ENCODE measurements around the gene KRTAP3-1.
"Not testable (repeated sequence)": the region's sequence is repeated elsewhere in the genome, so short reads cannot be mapped to it uniquely, and the experiment has no call there.

KRTAP3-1 gene

DNA sequence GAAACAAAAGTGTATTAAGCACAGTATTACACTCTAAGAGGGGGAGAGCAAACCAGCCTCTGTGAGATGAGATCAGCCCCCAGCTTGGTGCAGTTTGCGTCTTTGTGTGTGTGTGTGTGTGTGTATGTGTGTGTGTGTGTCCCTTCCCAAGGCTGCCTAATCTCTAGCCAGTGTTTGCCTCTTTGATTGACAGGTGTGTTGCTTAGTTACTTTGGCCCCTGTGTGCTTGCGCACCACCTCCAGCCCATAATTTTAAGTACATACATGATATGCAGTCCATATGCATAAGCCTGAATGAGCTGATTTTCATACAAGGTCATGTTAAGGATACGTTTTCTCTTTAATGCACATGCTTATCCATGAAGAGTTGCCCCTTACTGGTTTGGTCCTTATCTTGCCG lies 7.1 kb downstream of the KRTAP3-1 start:
- Histone ChIP-seq H3K4me2 (no peak overlapping the region), H4K20me1 (no peaks in the 10 kb centered on the region), H3K9ac (no peak overlapping the region), H3K27ac (no peak overlapping the region), H3K27me3 (no peaks in the 10 kb centered on the region), H3K9me3 (no peaks in the 10 kb centered on the region), H3K4me1 (no peaks in the 10 kb centered on the region), H3K36me3 (no peaks in the 10 kb centered on the region), H3K4me3 (no peak overlapping the region)
- TF ChIP-seq Cebpa-rat (IDR thresholded peaks at IDR 0.05), result no peak

- not testable (repeated sequence) for H3K4me3 ChIP-seq, H3K9ac ChIP-seq, H3K36me3 ChIP-seq, H3K4me2 ChIP-seq, H3K27me3 ChIP-seq, H3K27ac ChIP-seq, H3K4me1 ChIP-seq, H3K9me3 ChIP-seq, H4K20me1 ChIP-seq
Measured at GRCh38 chr17:40999563-40999962, 9.4 kb downstream of the KRTAP3-1 start, which contains the start of gene KRTAP3-2. TSS of gene KRTAP3-2 (minus strand) at chr17:40999906. CDS start at chr17:40999853, 53 bp downstream.

GRCh38 chr17:40997361-40997760 lies 11.6 kb downstream of the KRTAP3-1 start:
- no peak overlapping the region for H3K4me2 ChIP-seq
- H3K27ac ChIP-seq, result no peak overlapping the region
- no peaks in the 10 kb centered on the region for H3K4me1 ChIP-seq
- TF ChIP-seq Cebpa-rat (IDR thresholded peaks at IDR 0.05), result no peak
- H3K27me3 ChIP-seq, result no peaks in the 10 kb centered on the region
- H3K9ac ChIP-seq, result no peak overlapping the region
- H3K4me3 ChIP-seq, result no peak overlapping the region
- H3K36me3 ChIP-seq, result no peaks in the 10 kb centered on the region
- H3K9me3 ChIP-seq, result no peaks in the 10 kb centered on the region
- no peaks in the 10 kb centered on the region for H4K20me1 ChIP-seq

- no peaks in the 10 kb centered on the region for H3K27me3 ChIP-seq
- H3K9ac ChIP-seq, result no peak overlapping the region
- H3K9me3 ChIP-seq, result no peaks in the 10 kb centered on the region
- H3K27ac ChIP-seq, result no peak overlapping the region
- TF ChIP-seq Cebpa-rat (IDR thresholded peaks at IDR 0.05), result no peak
- no peaks in the 10 kb centered on the region for H3K4me1 ChIP-seq
- H3K4me2 ChIP-seq, result no peak overlapping the region
- no peaks in the 10 kb centered on the region for H3K36me3 ChIP-seq
- H4K20me1 ChIP-seq, result no peaks in the 10 kb centered on the region
- no peak overlapping the region for H3K4me3 ChIP-seq
Measured at GRCh38 chr17:40996829-40997228, 12.1 kb downstream of the KRTAP3-1 start.

DNA sequence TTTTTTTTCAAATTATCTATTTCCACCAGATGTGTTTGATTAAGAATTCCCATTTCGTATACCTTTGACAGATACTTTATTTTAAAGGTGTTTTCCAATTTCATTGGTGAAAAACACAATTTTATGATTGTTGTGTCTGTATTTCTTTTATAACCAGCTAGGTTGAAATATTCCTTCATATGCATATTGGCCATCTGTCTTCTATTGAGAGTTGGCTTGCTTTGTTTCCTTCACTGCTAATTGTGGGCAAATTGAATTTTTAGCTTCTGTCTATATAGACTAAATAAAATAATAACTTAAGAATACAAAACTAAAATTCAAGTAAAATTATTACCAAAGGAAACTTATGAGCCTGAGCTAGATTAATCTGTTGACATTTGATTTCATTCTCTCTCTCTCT lies 13.8 kb downstream of the KRTAP3-1 start:
- Histone ChIP-seq H3K9ac (no peak overlapping the region), H3K4me2 (no peak overlapping the region), H4K20me1 (no peaks in the 10 kb centered on the region), H3K27ac (no peak overlapping the region), H3K4me3 (no peak overlapping the region), H3K9me3 (no peaks in the 10 kb centered on the region), H3K36me3 (no peaks in the 10 kb centered on the region), H3K27me3 (no peaks in the 10 kb centered on the region), H3K4me1 (no peaks in the 10 kb centered on the region)
- no peak for TF ChIP-seq Cebpa-rat (IDR thresholded peaks at IDR 0.05)

- no peaks in the 10 kb centered on the region for H3K9me3 ChIP-seq
- H3K4me3 ChIP-seq, result no peak within 1 kb of the TSS
- no peak within 1 kb of the TSS for H3K27ac ChIP-seq
- TF ChIP-seq Cebpa-rat (IDR thresholded peaks at IDR 0.05), result no peak
- H3K27me3 ChIP-seq, result no peaks in the 10 kb centered on the region
- no peaks in the 10 kb centered on the region for H4K20me1 ChIP-seq
- H3K36me3 ChIP-seq, result no peaks in the 10 kb centered on the region
- H3K4me2 ChIP-seq, result no peak within 1 kb of the TSS
- H3K9ac ChIP-seq, result no peak within 1 kb of the TSS
- H3K4me1 ChIP-seq, result no peaks in the 10 kb centered on the region
Measured at GRCh38 chr17:40993839-40994238, 15.1 kb downstream of the KRTAP3-1 start, which contains the start of gene KRTAP3-3. TSS of gene KRTAP3-3 (minus strand) at chr17:40994164. CDS start at chr17:40994097, 67 bp downstream.

GRCh38 chr17:40993084-40993483 lies 15.8 kb downstream of the KRTAP3-1 start:
- no peaks in the 10 kb centered on the region for H3K9me3 ChIP-seq
- no peak overlapping the region for H3K27ac ChIP-seq
- no peak for TF ChIP-seq Cebpa-rat (IDR thresholded peaks at IDR 0.05)
- H3K36me3 ChIP-seq, result no peaks in the 10 kb centered on the region
- H3K4me1 ChIP-seq, result no peaks in the 10 kb centered on the region
- no peaks in the 10 kb centered on the region for H4K20me1 ChIP-seq
- H3K27me3 ChIP-seq, result no peaks in the 10 kb centered on the region
- no peak overlapping the region for H3K9ac ChIP-seq
- H3K4me2 ChIP-seq, result no peak overlapping the region
- no peak overlapping the region for H3K4me3 ChIP-seq

DNA sequence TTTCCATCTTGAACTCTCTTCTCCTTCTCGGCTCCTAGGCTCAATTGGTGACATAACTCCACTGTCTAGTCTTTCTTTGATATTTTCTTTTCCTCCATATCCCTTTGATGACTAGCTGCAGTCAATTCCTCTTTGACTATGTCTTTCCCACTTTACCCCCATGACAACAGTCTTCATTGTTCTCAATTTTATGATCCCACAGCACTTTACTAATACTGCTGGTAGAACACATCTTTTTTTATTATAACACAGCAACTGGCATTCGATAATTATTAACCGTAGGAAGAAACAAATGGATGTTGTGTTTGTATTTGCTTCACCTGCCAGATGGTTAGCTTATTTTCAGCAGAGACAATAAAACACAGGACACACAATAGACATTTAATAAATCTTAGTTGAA lies 16.3 kb downstream of the KRTAP3-1 start:
- Histone ChIP-seq H3K4me2 (no peak overlapping the region), H3K9ac (no peak overlapping the region), H3K4me3 (no peak overlapping the region), H3K27ac (no peak overlapping the region), H3K4me1 (no peaks in the 10 kb centered on the region), H3K27me3 (no peaks in the 10 kb centered on the region), H3K9me3 (no peaks in the 10 kb centered on the region), H3K36me3 (no peaks in the 10 kb centered on the region), H4K20me1 (no peaks in the 10 kb centered on the region)
- no peak for TF ChIP-seq Cebpa-rat (IDR thresholded peaks at IDR 0.05)

DNA sequence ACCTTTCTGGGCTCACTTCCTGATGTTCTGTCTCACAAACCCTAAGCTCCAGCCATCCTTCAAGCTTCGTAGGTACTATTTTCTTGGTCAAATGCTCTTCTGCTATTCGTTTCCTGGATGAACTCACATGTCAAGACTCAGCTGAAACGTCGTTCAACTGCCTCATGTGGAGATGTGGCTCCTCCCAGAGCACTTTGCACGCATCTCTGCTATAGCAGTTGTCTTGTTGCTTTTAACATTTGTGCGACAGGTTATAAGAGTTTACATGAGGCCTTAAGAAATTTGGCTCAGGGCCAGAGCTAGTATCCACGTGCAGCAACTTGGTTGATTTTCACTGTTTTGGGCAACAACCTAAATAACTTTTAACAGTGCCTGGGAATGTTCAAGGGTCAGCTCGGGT lies 22.0 kb downstream of the KRTAP3-1 start:
- Histone ChIP-seq H3K9ac (no peak overlapping the region), H3K4me2 (no peak overlapping the region), H3K9me3 (no peaks in the 10 kb centered on the region), H3K4me1 (no peaks in the 10 kb centered on the region), H3K4me3 (no peak overlapping the region), H3K27ac (no peak overlapping the region), H3K36me3 (no peaks in the 10 kb centered on the region), H3K27me3 (no peaks in the 10 kb centered on the region), H4K20me1 (no peaks in the 10 kb centered on the region)
- TF ChIP-seq Cebpa-rat (IDR thresholded peaks at IDR 0.05), result no peak

DNA sequence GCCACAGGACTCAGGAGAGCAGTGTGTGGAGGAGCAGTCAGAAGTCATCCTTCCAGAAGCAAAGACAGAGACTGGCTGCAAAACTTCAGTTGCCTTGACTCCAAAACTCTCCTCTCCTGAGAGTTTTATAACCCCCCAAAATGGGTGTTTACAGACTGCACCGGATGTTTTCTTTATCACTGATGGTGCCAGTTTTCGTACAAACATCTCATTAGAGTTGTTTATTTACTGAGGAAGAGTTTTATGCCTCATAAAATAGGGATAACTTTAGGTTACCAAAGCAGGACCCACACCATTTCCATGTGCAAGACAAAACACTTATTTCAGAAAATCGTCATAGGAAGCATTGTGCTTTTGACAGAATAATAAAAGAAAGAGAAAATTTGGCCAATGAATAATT lies 24.7 kb downstream of the KRTAP3-1 start, which contains the start of gene KRT40:
Gene KRT40 (minus strand): TSS at position 101 of the 400 bp plus-strand sequence. CDS start 53 bp downstream, at position 48.
- Histone ChIP-seq H3K27ac (no peak within 1 kb of the TSS), H3K36me3 (no peaks in the 10 kb centered on the region), H4K20me1 (no peaks in the 10 kb centered on the region), H3K4me2 (no peak within 1 kb of the TSS), H3K4me3 (no peak within 1 kb of the TSS), H3K27me3 (no peaks in the 10 kb centered on the region), H3K9ac (no peak within 1 kb of the TSS), H3K9me3 (no peaks in the 10 kb centered on the region), H3K4me1 (no peaks in the 10 kb centered on the region)
- TF ChIP-seq Cebpa-rat (IDR thresholded peaks at IDR 0.05), result no peak

DNA sequence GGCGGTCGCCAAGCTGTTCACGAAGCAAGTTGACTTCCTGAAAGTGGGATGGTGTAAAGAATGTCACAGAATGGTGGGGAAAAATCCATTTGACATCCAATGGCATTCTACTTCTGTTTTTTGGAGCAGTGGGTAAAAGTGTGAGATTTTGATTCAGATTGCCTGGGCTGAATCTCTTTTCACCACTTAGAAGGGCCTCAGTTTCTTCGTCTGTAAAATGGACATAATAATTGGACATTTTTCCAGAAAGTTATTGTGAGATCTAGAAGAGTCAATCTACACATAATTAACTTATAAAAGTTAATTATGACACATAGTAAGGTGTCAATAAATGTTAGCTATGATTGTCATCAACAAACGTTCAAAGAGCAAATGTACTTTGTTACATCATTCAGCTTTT lies 27.8 kb downstream of the KRTAP3-1 start:
- H3K9me3 ChIP-seq, result no peaks in the 10 kb centered on the region
- H3K4me2 ChIP-seq, result no peak overlapping the region
- no peak for TF ChIP-seq Cebpa-rat (IDR thresholded peaks at IDR 0.05)
- no peaks in the 10 kb centered on the region for H3K27me3 ChIP-seq
- H3K27ac ChIP-seq, result no peak overlapping the region
- H3K9ac ChIP-seq, result no peak overlapping the region
- H3K36me3 ChIP-seq, result no peaks in the 10 kb centered on the region
- no peaks in the 10 kb centered on the region for H3K4me1 ChIP-seq
- no peak overlapping the region for H3K4me3 ChIP-seq
- H4K20me1 ChIP-seq, result no peaks in the 10 kb centered on the region

Measured in BLaER1 (cell line).